HepG2 (cell line): ENCODE measurements around the gene VSTM5. TPM values are rescaled to one million over a fixed set of nuclear protein-coding genes. Genes with fewer than 3 reads are reported as not detected.
A peak's percentile ranks its signal among the peaks of the same experiment; 100 is the strongest.
"Not testable (repeated sequence)": the region's sequence is repeated elsewhere in the genome, so short reads cannot be mapped to it uniquely, and the experiment has no call there.

Experiments used
- ATAC-seq: fragments of 200-7000 bp; cut with Tn5 transposase; 3 replicates; pipeline ENCODE4 v1.9.1; 2020; ENCODE audit warnings: mild to moderate bottlenecking, moderate library complexity
- BruUV-seq: library from RNA; stranded (reverse); fragments of 400-500 nt; replicated peaks from 2 replicates; lab custom pipeline; 2021; lab: Mats Ljungman, UMichigan
- CTCF ChIA-PET: fragments of 300-600 bp; formaldehyde crosslinking; extraction: SDS; loops from one replicate; lab custom pipeline; 2021; ENCODE audit warnings: low total read pairs, inconsistent platforms, low intra/inter-chr PET ratio; lab: Yijun Ruan, JAX
- POLR2A ChIA-PET: fragments of 350-600 bp; sonication (Branson Sonifier 250); formaldehyde crosslinking; loops from one replicate; lab custom pipeline; 2020; ENCODE audit warnings: antibody characterized with exemption, inconsistent platforms; lab: Yijun Ruan, JAX
- DNase-seq: peaks from one replicate; pipeline ENCODE4 v3.0.0-alpha.2; 2015; ENCODE audit warnings: low spot score
- FAIRE-seq: peaks from 3 replicates; lab custom pipeline; 2011; peaks lifted over from hg19 to GRCh38; lab: Jason Lieb, UNC
- H2AFZ ChIP-seq: one replicate; pipeline ENCODE4 v1.6.1; 2011; ENCODE audit warnings: low read length, inconsistent platforms
- H3K27ac ChIP-seq: fragments of 300-600 bp; 3 replicates; pipeline ENCODE4 v1.8.0; 2011; ENCODE audit warnings: mixed run types, mild to moderate bottlenecking, mixed read lengths, low read length, inconsistent platforms; ENCODE audit not compliant: insufficient read depth; ENCODE audit errors: extremely low read length
- H3K27me3 ChIP-seq, 2 experiments: fragments of 200-600 bp in 1 of 2; 2 replicates in 1 of 2; 3 replicates in 1 of 2; pipeline versions ENCODE4 v1.6.0 to v1.8.0; 2011; ENCODE audit warnings: low read length in 2 of 2, mild to moderate bottlenecking in 2 of 2, moderate library complexity in 2 of 2, inconsistent platforms in 1 of 2; ENCODE audit not compliant: insufficient read depth in 2 of 2, control insufficient read depth in 1 of 2
- H3K36me3 ChIP-seq, 2 experiments: fragments of 200-600 bp in 1 of 2; replicated peaks in 1 of 2; 2 replicates in 1 of 2; 3 replicates in 1 of 2; pipeline versions ENCODE4 v1.5.1 to v1.8.0; 2011; ENCODE audit warnings: low read length in 2 of 2, inconsistent platforms in 1 of 2; ENCODE audit not compliant: insufficient read depth in 2 of 2, control insufficient read depth in 1 of 2
- H3K4me1 ChIP-seq: 2 replicates; pipeline ENCODE4 v1.5.1; 2012; ENCODE audit warnings: low read length, inconsistent platforms; ENCODE audit not compliant: insufficient read depth
- H3K4me2 ChIP-seq: 2 replicates; pipeline ENCODE4 v1.6.0; 2011; ENCODE audit warnings: low read depth, low read length, inconsistent platforms
- H3K4me3 ChIP-seq, 3 experiments: fragments of 200-600 bp in 1 of 3; sonication (generic), shearing (Covaris generic) in 1 of 3; replicated peaks in 1 of 3; 2 replicates each; pipeline ENCODE4 v1.5.1; 2011 to 2016; ENCODE audit warnings: low read length in 3 of 3, inconsistent platforms in 2 of 3, low read depth in 2 of 3, mild to moderate bottlenecking in 2 of 3, control low read depth in 1 of 3, mixed read lengths in 1 of 3; ENCODE audit not compliant: insufficient read depth in 1 of 3
- H3K79me2 ChIP-seq: one replicate; pipeline ENCODE4 v1.6.1; 2011; ENCODE audit warnings: low read length, inconsistent platforms; ENCODE audit not compliant: insufficient read depth
- H3K9ac ChIP-seq: 2 replicates; pipeline ENCODE4 v1.6.0; 2011; ENCODE audit warnings: mild to moderate bottlenecking, low read depth, low read length, inconsistent platforms; ENCODE audit not compliant: insufficient read depth
- H3K9me3 ChIP-seq: 2 replicates; pipeline ENCODE4 v1.5.1; 2012; ENCODE audit warnings: mild to moderate bottlenecking, low read length
- H4K20me1 ChIP-seq: 2 replicates; pipeline ENCODE4 v1.6.0; 2011; ENCODE audit warnings: inconsistent platforms, mild to moderate bottlenecking, low read length, moderate library complexity; ENCODE audit not compliant: insufficient read depth
- CTCF ChIP-seq: sonication (generic); formaldehyde crosslinking; IDR thresholded peaks from 2 replicates; pipeline ENCODE4 v1.5.0; 2020; ENCODE audit warnings: mild to moderate bottlenecking, missing genetic modification reagents, moderate library complexity
- FOXK1 ChIP-seq: sonication (generic); formaldehyde crosslinking; IDR thresholded peaks from 2 replicates; pipeline ENCODE4 v1.4.0; 2020; ENCODE audit warnings: low read depth, missing genetic modification reagents, borderline replicate concordance
- KDM1A ChIP-seq: IDR thresholded peaks from 2 replicates; pipeline ENCODE4 v1.6.1; 2016; ENCODE audit warnings: missing compliant biosample characterization
- MTA3 ChIP-seq: sonication (generic); formaldehyde crosslinking; IDR thresholded peaks from 2 replicates; pipeline ENCODE4 v1.4.0; 2020; ENCODE audit warnings: missing genetic modification reagents
- PTBP1 ChIP-seq: fragments of 200-400 bp; formaldehyde crosslinking; IDR thresholded peaks from 2 replicates; pipeline ENCODE4 v1.6.1; 2018; ENCODE audit warnings: low read length, low read depth; ENCODE audit not compliant: poor library complexity, severe bottlenecking
- SETDB1 ChIP-seq: sonication (generic); formaldehyde crosslinking; IDR thresholded peaks from 2 replicates; pipeline ENCODE4 v1.5.1; 2020; ENCODE audit warnings: missing genetic modification reagents, mild to moderate bottlenecking, borderline replicate concordance
- SOX5 ChIP-seq: IDR thresholded peaks from 2 replicates; pipeline ENCODE4 v1.6.1; 2016; ENCODE audit warnings: borderline replicate concordance
- TBX2 ChIP-seq: sonication (generic); formaldehyde crosslinking; IDR thresholded peaks from 2 replicates; pipeline ENCODE4 v1.5.0; 2020; ENCODE audit warnings: missing genetic modification reagents, mild to moderate bottlenecking, borderline replicate concordance
- ZNF121 ChIP-seq: sonication (generic); formaldehyde crosslinking; IDR thresholded peaks from 2 replicates; pipeline ENCODE4 v1.5.0; 2020; ENCODE audit warnings: mild to moderate bottlenecking, missing genetic modification reagents
- ZNF24 ChIP-seq: fragments of 450-650 bp; IDR thresholded peaks from 2 replicates; pipeline ENCODE4 v1.6.1; 2017; ENCODE audit warnings: antibody characterized with exemption, mild to moderate bottlenecking
- ZNF572 ChIP-seq: sonication (generic); formaldehyde crosslinking; IDR thresholded peaks from 2 replicates; pipeline ENCODE4 v1.5.1; 2020; ENCODE audit warnings: mild to moderate bottlenecking, missing genetic modification reagents
- WGBS: methylation state at CpG from one replicate; pipeline ENCODE4 v1.1.6; 2017; ENCODE audit warnings: low lambda C conversion rate; 5-methylcytosine and 5-hydroxymethylcytosine counted together
- in situ Hi-C: cut with HindIII; loops from 2 replicates; pipeline ENCODE4 v1.10.0; 2017; ENCODE audit warnings: low pct_unique_long_range_greater_than_20kb; ENCODE audit not compliant: extremely low pct_ligation_motif_present
- intact Hi-C: fragments of 100-400 bp; cut with micrococcal nuclease; formaldehyde crosslinking; loops from one replicate; pipeline ENCODE4 v1.10.0; 2022; ENCODE audit not compliant: unreplicated experiment
- polyA plus RNA-seq, 8 experiments: library from polyadenylated mRNA; depleted of rRNA in 3 of 8; stranded (reverse) in 7 of 8; unstranded in 1 of 8; fragments of >200 nt; fragmentation: Illumina TruSeq in 4 of 8; extraction: Trizol in 4 of 8; gene quantifications; 2 replicates each; pipeline versions ENCODE4 v1.2.1 to v1.2.3, GENCODE V29; 2011 to 2016; ENCODE audit warnings: low read depth in 4 of 8, missing spikeins in 1 of 8, mixed read lengths in 1 of 8; ENCODE audit not compliant: insufficient read depth in 1 of 8
- total RNA-seq, 5 experiments: library from RNA; depleted of rRNA; stranded (reverse); fragments of >200 nt; fragmentation: Illumina TruSeq; extraction: Trizol; gene quantifications; 2 replicates each; pipeline ENCODE4 v1.2.3, GENCODE V29; 2016; ENCODE audit warnings: low read depth in 1 of 5

VSTM5 gene
- total and polyA plus RNA-seq, 2 of the 13 experiments (the other 11 are each of a cell fraction or from before 2014, with no cell fraction given): not detected

GRCh38 chr11:93783362-93783761 is 67.1 kb downstream of the VSTM5 start:
- TF ChIP-seq ZNF121 (CRISPR knock-in tag) (peak; percentile 90), SETDB1 (CRISPR knock-in tag) (no peak), SOX5 (no peak), ZNF572 (CRISPR knock-in tag) (no peak), MTA3 (CRISPR knock-in tag) (no peak), PTBP1 (no peak), FOXK1 (no peak), TBX2 (CRISPR knock-in tag) (no peak), KDM1A (no peak)
- intact Hi-C loops (no loop called here), in situ Hi-C loops (loop anchor here (5.0 kb wide), 1 partner anchor 41 kb away; the partner anchor contains the start of genes C11orf54 and TAF1D)
- Histone ChIP-seq H3K4me3 (peak overlapping the region; percentile 85 to 93 (median 93); a peak in 5 of 6 replicates), H3K79me2 (peaks cover 45% of the 10 kb centered on the region), H3K36me3 (peaks cover 0 to 4% of the 10 kb centered on the region in 2 experiments; a peak in 1 of 5 replicates), H3K4me1 (peaks cover 32% of the 10 kb centered on the region), H4K20me1 (peaks cover 31% of the 10 kb centered on the region), H3K27ac (no peak overlapping the region), H3K9me3 (no peaks in the 10 kb centered on the region), H2AFZ (no peak overlapping the region), H3K9ac (peak overlapping the region; percentile 91), H3K4me2 (peak overlapping the region; percentile 72), H3K27me3 (no peaks in the 10 kb centered on the region; a peak in 1 of 5 replicates)
- CTCF ChIA-PET: no interaction called here
- POLR2A ChIA-PET: interaction anchor here (1.2 to 1.7 kb wide), 7 partner anchors 9 to 345 kb away, joined by 3 to 114 read pairs (median 8); partner anchors contain the start of genes C11orf54, PANX1 and TAF1D
- no peak for ATAC-seq
- WGBS: 57% methylated on average over 7 of the region's 7 CpGs
- no peak for DNase-seq
- no peak for FAIRE-seq
- TSS peak; percentile 84 for BruUV-seq

- H3K4me2 ChIP-seq: no peak overlapping the region
- 44% methylated on average over 2 of the region's 2 CpGs for WGBS
- H2AFZ ChIP-seq: no peak overlapping the region
- no peaks in the 10 kb centered on the region for H3K27me3 ChIP-seq
- ChIA-PET CTCF (no interaction called here), POLR2A (no interaction called here)
- TF ChIP-seq CTCF (CRISPR knock-in tag) (peak; percentile 33), ZNF24 (no peak)
- H3K9ac ChIP-seq: no peak overlapping the region
- FAIRE-seq: no peak
- in situ Hi-C loops: no loop called here
- ATAC-seq: peak; percentile 24; the same call in 1 of the 3 replicates
- intact Hi-C loops: no loop called here
- no peak overlapping the region for H3K4me3 ChIP-seq
- no peaks in the 10 kb centered on the region for H3K36me3 ChIP-seq
- no peaks in the 10 kb centered on the region for H3K79me2 ChIP-seq
- DNase-seq: peak; percentile 21
- peaks cover 22% of the 10 kb centered on the region for H3K4me1 ChIP-seq
- no TSS peak for BruUV-seq
- no peaks in the 10 kb centered on the region for H3K9me3 ChIP-seq
- no peaks in the 10 kb centered on the region for H4K20me1 ChIP-seq
- no peak overlapping the region for H3K27ac ChIP-seq
Measured at GRCh38 chr11:93775289-93775688, 75.1 kb downstream of the VSTM5 start.

DNA sequence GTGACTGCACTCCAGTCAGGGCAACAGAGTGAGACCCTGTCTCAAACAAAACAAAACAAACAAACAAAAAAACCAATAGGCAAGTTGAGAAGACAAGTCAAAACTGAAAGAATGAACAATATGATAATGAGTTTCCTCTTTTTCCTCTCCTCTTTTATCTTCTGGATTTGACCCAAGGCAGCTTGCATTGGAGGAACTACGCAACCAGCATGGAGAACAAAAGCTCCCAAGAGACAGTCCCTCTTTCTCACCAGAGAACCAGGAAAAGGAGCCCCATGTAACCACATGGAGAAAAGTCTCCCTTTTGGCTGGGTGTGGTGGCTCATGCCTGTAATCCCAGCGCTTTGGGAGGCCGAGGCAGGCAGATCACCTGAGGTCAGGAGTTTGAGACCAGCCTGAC is 75.9 kb downstream of the VSTM5 start:
- H4K20me1 ChIP-seq, DNase-seq, H2AFZ ChIP-seq, CTCF ChIA-PET, H3K9ac ChIP-seq, H3K9me3 ChIP-seq, H3K4me3 ChIP-seq, H3K27me3 ChIP-seq, H3K36me3 ChIP-seq, BruUV-seq, intact Hi-C loops, H3K79me2 ChIP-seq, ATAC-seq, in situ Hi-C loops, H3K4me2 ChIP-seq, FAIRE-seq, H3K27ac ChIP-seq: not testable (repeated sequence)
- POLR2A ChIA-PET: interaction anchor here (5.0 kb wide), 1 partner anchor 33 kb away, joined by 22 read pairs; the partner anchor contains the start of genes C11orf54 and TAF1D
- peaks cover 29% of the 10 kb centered on the region for H3K4me1 ChIP-seq
- 100% methylated on average over 2 of the region's 3 CpGs for WGBS
